Measurements from ENCODE around the gene ANKRD31.
"Not testable (repeated sequence)": the region's sequence is repeated elsewhere in the genome, so short reads cannot be mapped to it uniquely, and the experiment has no call there.

ANKRD31 gene

GRCh38 chr5:75089662-75090061 lies 147.0 kb downstream of the ANKRD31 start:
- H3K4me3 ChIP-seq (ENCODE audit: low read length): no peak overlapping the region
- H3K36me3 ChIP-seq (ENCODE audit: insufficient read depth, low read length): no peaks in the 10 kb centered on the region
- H3K27me3 ChIP-seq (ENCODE audit: insufficient read depth, low read length): no peaks in the 10 kb centered on the region
- no peaks in the 10 kb centered on the region for H3K9me3 ChIP-seq (ENCODE audit: insufficient read depth, low read depth, low read length)
- H3K27ac ChIP-seq (ENCODE audit: low read depth, low read length): no peak overlapping the region
- H3K4me1 ChIP-seq (ENCODE audit: insufficient read depth, low read length): no peaks in the 10 kb centered on the region
- no CpG with 5 or more reads among the region's 1 CpG for WGBS
- no peak overlapping the region for H3K9ac ChIP-seq (ENCODE audit: low read depth, low read length)

GRCh38 chr5:75089137-75089536 lies 147.5 kb downstream of the ANKRD31 start:
- Histone ChIP-seq H3K36me3 (ENCODE audit: insufficient read depth, low read length) (no peaks in the 10 kb centered on the region), H3K9ac (ENCODE audit: low read depth, low read length) (no peak overlapping the region), H3K27ac (ENCODE audit: low read depth, low read length) (no peak overlapping the region), H3K9me3 (ENCODE audit: insufficient read depth, low read depth, low read length) (no peaks in the 10 kb centered on the region), H3K4me1 (ENCODE audit: insufficient read depth, low read length) (no peaks in the 10 kb centered on the region), H3K27me3 (ENCODE audit: insufficient read depth, low read length) (no peaks in the 10 kb centered on the region), H3K4me3 (ENCODE audit: low read length) (no peak overlapping the region)
- whole genome bisulfite sequencing: 100% methylated on average over 1 of the region's 1 CpG

DNA sequence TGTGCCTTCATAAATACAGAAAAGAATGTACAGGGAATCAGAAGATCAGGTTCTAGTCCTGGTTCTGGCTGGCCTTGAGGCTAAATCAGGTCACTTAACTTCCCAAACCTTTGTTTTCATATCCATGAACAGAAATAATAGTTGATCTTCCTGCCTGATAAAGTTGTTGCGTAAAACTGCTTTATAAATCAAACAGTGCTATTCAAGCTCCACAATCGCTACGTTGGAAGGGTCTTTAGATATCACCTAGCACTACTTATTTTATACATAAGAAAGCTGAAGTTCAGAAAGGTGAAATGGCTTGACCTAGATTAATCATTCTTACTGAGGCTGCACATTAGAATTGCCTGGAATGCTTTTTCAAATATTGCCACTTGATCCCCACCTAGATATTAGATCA lies 148.0 kb downstream of the ANKRD31 start:
- H3K27ac ChIP-seq (ENCODE audit: low read depth, low read length): no peak overlapping the region
- 100% methylated on average over 3 of the region's 3 CpGs for WGBS
- H3K9ac ChIP-seq (ENCODE audit: low read depth, low read length): no peak overlapping the region
- no peaks in the 10 kb centered on the region for H3K9me3 ChIP-seq (ENCODE audit: insufficient read depth, low read depth, low read length)
- H3K4me1 ChIP-seq (ENCODE audit: insufficient read depth, low read length): no peaks in the 10 kb centered on the region
- no peak overlapping the region for H3K4me3 ChIP-seq (ENCODE audit: low read length)
- H3K27me3 ChIP-seq (ENCODE audit: insufficient read depth, low read length): no peaks in the 10 kb centered on the region
- no peaks in the 10 kb centered on the region for H3K36me3 ChIP-seq (ENCODE audit: insufficient read depth, low read length)

DNA sequence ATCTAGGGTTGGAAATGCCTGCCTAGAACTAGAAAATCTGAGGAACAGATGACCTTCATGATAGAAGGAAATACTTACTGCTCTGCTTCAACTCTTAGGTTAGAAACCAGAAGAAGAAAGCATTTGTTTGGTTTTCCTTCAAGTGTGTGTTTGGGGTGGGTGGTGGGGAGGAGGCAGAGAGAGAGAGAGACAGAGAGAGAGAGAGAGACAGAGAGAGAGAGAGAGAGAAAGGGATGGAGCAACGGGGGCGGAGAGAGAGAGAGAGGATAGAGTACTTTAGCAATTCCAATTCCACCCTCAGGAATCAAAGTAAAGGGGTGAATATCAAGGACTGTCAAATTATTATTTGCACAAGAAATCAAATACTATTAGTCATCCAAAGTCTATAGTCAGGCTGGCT lies 155.2 kb downstream of the ANKRD31 start:
- no peak overlapping the region for H3K27ac ChIP-seq (ENCODE audit: low read depth, low read length)
- H3K4me3 ChIP-seq (ENCODE audit: low read length): no peak overlapping the region
- WGBS: no CpG with 5 or more reads among the region's 2 CpGs
- H3K9ac ChIP-seq (ENCODE audit: low read depth, low read length): no peak overlapping the region
- H3K9me3 ChIP-seq (ENCODE audit: insufficient read depth, low read depth, low read length): no peaks in the 10 kb centered on the region
- no peaks in the 10 kb centered on the region for H3K27me3 ChIP-seq (ENCODE audit: insufficient read depth, low read length)
- no peaks in the 10 kb centered on the region for H3K4me1 ChIP-seq (ENCODE audit: insufficient read depth, low read length)
- no peaks in the 10 kb centered on the region for H3K36me3 ChIP-seq (ENCODE audit: insufficient read depth, low read length)

GRCh38 chr5:75079346-75079745 lies 157.3 kb downstream of the ANKRD31 start:
- not testable (repeated sequence) for H3K27ac ChIP-seq (ENCODE audit: low read depth, low read length); H3K9ac ChIP-seq (ENCODE audit: low read depth, low read length); H3K36me3 ChIP-seq (ENCODE audit: insufficient read depth, low read length)

GRCh38 chr5:75078027-75078426 lies 158.7 kb downstream of the ANKRD31 start:
- Histone ChIP-seq H3K36me3 (ENCODE audit: insufficient read depth, low read length) (no peaks in the 10 kb centered on the region), H3K4me3 (ENCODE audit: low read length) (no peak overlapping the region)
- 94% methylated on average over 3 of the region's 5 CpGs for WGBS

More at GRCh38 chr5:75079346-75079745, 157.3 kb downstream of the ANKRD31 start:
- not testable (repeated sequence) for H3K4me1 ChIP-seq (ENCODE audit: insufficient read depth, low read length); H3K9me3 ChIP-seq (ENCODE audit: insufficient read depth, low read depth, low read length); H3K4me3 ChIP-seq (ENCODE audit: low read length); H3K27me3 ChIP-seq (ENCODE audit: insufficient read depth, low read length)
- 92% methylated on average over 3 of the region's 3 CpGs for WGBS

GRCh38 chr5:75072061-75072460 lies 164.6 kb downstream of the ANKRD31 start:
- H3K4me3 ChIP-seq (ENCODE audit: low read length): no peak overlapping the region
- H3K9me3 ChIP-seq (ENCODE audit: insufficient read depth, low read depth, low read length): no peaks in the 10 kb centered on the region
- H3K9ac ChIP-seq (ENCODE audit: low read depth, low read length): no peak overlapping the region
- H3K36me3 ChIP-seq (ENCODE audit: insufficient read depth, low read length): no peaks in the 10 kb centered on the region
- H3K27ac ChIP-seq (ENCODE audit: low read depth, low read length): no peak overlapping the region
- no peaks in the 10 kb centered on the region for H3K27me3 ChIP-seq (ENCODE audit: insufficient read depth, low read length)
- H3K4me1 ChIP-seq (ENCODE audit: insufficient read depth, low read length): no peaks in the 10 kb centered on the region

More at GRCh38 chr5:75078027-75078426, 158.7 kb downstream of the ANKRD31 start:
- no peaks in the 10 kb centered on the region for H3K9me3 ChIP-seq (ENCODE audit: insufficient read depth, low read depth, low read length)
- H3K27me3 ChIP-seq (ENCODE audit: insufficient read depth, low read length): no peaks in the 10 kb centered on the region
- no peak overlapping the region for H3K9ac ChIP-seq (ENCODE audit: low read depth, low read length)
- H3K4me1 ChIP-seq (ENCODE audit: insufficient read depth, low read length): no peaks in the 10 kb centered on the region
- no peak overlapping the region for H3K27ac ChIP-seq (ENCODE audit: low read depth, low read length)

DNA sequence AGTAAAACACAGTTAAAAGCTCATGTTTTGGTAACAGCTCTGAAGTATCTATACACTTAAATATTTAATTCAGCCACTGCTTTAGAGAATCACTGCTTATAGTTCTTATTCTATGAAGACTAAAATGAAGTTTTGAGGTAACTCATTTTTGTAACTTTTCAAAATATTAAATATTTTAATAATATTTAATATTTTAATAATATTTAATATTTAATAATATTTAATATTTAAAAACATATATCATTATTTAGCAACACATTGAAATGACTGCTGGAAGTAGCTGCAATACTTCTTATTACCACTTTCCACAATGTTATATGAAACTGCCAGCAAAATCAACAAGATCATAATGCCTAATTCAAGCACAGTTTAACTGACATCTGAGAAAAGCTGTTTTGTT lies 165.6 kb downstream of the ANKRD31 start:
- H3K4me3 ChIP-seq (ENCODE audit: low read length): no peak overlapping the region
- H3K9ac ChIP-seq (ENCODE audit: low read depth, low read length): no peak overlapping the region
- H3K27ac ChIP-seq (ENCODE audit: low read depth, low read length): no peak overlapping the region
- H3K4me1 ChIP-seq (ENCODE audit: insufficient read depth, low read length): no peaks in the 10 kb centered on the region
- H3K27me3 ChIP-seq (ENCODE audit: insufficient read depth, low read length): no peaks in the 10 kb centered on the region
- H3K36me3 ChIP-seq (ENCODE audit: insufficient read depth, low read length): no peaks in the 10 kb centered on the region
- H3K9me3 ChIP-seq (ENCODE audit: insufficient read depth, low read depth, low read length): no peaks in the 10 kb centered on the region

GRCh38 chr5:75067434-75067833 lies 169.2 kb downstream of the ANKRD31 start:
- no peak overlapping the region for H3K4me3 ChIP-seq (ENCODE audit: low read length)
- H3K27ac ChIP-seq (ENCODE audit: low read depth, low read length): no peak overlapping the region
- no peaks in the 10 kb centered on the region for H3K9me3 ChIP-seq (ENCODE audit: insufficient read depth, low read depth, low read length)
- H3K4me1 ChIP-seq (ENCODE audit: insufficient read depth, low read length): no peaks in the 10 kb centered on the region
- WGBS: 100% methylated on average over 3 of the region's 3 CpGs
- H3K27me3 ChIP-seq (ENCODE audit: insufficient read depth, low read length): no peaks in the 10 kb centered on the region
- H3K36me3 ChIP-seq (ENCODE audit: insufficient read depth, low read length): no peaks in the 10 kb centered on the region
- H3K9ac ChIP-seq (ENCODE audit: low read depth, low read length): no peak overlapping the region

DNA sequence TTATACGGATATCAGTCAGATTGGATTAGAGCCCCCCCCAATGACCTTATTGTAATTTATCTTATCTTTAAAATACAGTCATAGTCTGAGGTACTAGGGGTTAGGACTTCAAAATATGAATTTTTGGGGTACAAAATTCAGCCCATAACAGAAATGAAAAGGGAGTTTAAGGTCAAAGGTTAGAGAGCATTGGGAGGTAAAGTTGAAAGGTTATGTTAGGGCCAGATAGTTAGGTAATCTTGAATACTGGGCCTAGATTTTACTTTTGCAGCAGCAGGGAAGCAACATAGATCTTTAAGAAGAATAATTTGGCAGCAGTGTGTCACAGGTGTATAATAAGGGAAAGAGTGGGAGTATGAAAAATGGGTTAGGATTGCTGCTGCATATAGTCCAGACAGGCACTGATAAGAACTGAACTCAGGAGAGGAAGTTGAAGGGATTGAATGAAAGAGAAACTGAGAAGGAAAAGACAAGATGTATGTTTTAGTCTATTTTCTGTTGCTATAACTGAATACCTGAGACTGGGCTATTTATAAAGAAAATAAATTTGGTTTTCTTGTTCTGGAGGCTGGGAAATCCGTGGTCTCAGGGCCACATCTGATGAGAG lies 173.7 kb downstream of the ANKRD31 start:
- no peak overlapping the region for H3K27ac ChIP-seq (ENCODE audit: low read depth, low read length)
- no peak overlapping the region for H3K4me3 ChIP-seq (ENCODE audit: low read length)
- H3K4me1 ChIP-seq (ENCODE audit: insufficient read depth, low read length): no peaks in the 10 kb centered on the region
- no peaks in the 10 kb centered on the region for H3K36me3 ChIP-seq (ENCODE audit: insufficient read depth, low read length)
- 86% methylated on average over 1 of the region's 2 CpGs for WGBS
- no peaks in the 10 kb centered on the region for H3K27me3 ChIP-seq (ENCODE audit: insufficient read depth, low read length)
- no peaks in the 10 kb centered on the region for H3K9me3 ChIP-seq (ENCODE audit: insufficient read depth, low read depth, low read length)
- no peak overlapping the region for H3K9ac ChIP-seq (ENCODE audit: low read depth, low read length)

DNA sequence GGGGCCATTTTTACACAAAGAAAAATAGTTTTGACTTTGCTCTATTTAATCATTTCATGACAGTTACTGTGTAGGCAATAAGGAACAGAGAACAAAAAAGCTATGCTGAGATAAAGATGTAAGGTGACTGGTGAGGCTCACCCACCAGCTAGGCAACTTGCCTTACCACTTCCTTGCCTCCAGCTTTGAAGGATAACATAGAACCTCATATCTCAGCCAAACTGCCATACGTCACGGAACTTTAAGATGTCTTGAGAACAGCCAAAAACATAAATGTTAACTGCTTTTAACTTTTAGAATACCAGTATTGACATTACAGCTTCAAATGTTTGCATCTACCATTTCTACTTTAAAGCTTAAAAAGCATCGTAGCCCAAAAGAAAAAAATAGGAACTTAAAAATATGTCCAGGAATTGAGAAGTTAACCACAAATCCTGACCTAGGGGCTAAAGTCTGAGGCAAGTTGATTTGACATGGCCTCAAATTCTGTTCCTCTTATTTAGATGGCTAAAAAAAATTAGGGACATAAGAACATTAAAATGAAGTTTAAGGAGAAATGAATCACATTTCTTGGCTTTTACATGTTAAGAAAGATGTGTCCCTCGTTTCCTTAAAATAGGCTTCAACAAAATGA lies 176.6 kb downstream of the ANKRD31 start:
- Histone ChIP-seq H3K9me3 (ENCODE audit: insufficient read depth, low read depth, low read length) (no peaks in the 10 kb centered on the region), H3K36me3 (ENCODE audit: insufficient read depth, low read length) (no peaks in the 10 kb centered on the region), H3K27ac (ENCODE audit: low read depth, low read length) (no peak overlapping the region), H3K27me3 (ENCODE audit: insufficient read depth, low read length) (peaks cover 1% of the 10 kb centered on the region), H3K9ac (ENCODE audit: low read depth, low read length) (no peak overlapping the region), H3K4me3 (ENCODE audit: low read length) (no peak overlapping the region), H3K4me1 (ENCODE audit: insufficient read depth, low read length) (peaks cover 17% of the 10 kb centered on the region)
- WGBS: 93% methylated on average over 4 of the region's 4 CpGs
